ENCODE results near the gene PGAP2. TPM values are rescaled to one million over a fixed set of nuclear protein-coding genes. Genes with fewer than 3 reads are reported as not detected.

The PGAP2 gene
- total and polyA plus RNA-seq, 4 donors = 10.0 to 14.8 (median 12.0) TPM

- TF ChIP-seq, protein P1, sequence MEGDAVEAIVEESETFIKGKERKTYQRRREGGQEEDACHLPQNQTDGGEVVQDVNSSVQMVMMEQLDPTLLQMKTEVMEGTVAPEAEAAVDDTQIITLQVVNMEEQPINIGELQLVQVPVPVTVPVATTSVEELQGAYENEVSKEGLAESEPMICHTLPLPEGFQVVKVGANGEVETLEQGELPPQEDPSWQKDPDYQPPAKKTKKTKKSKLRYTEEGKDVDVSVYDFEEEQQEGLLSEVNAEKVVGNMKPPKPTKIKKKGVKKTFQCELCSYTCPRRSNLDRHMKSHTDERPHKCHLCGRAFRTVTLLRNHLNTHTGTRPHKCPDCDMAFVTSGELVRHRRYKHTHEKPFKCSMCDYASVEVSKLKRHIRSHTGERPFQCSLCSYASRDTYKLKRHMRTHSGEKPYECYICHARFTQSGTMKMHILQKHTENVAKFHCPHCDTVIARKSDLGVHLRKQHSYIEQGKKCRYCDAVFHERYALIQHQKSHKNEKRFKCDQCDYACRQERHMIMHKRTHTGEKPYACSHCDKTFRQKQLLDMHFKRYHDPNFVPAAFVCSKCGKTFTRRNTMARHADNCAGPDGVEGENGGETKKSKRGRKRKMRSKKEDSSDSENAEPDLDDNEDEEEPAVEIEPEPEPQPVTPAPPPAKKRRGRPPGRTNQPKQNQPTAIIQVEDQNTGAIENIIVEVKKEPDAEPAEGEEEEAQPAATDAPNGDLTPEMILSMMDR (IDR thresholded peaks at IDR 0.05; ENCODE audit: low read depth, low read length, missing input control) = no peak
Measured at GRCh38 chr11:3822312-3822711, 14.0 kb downstream of the PGAP2 start (continued).

DNA sequence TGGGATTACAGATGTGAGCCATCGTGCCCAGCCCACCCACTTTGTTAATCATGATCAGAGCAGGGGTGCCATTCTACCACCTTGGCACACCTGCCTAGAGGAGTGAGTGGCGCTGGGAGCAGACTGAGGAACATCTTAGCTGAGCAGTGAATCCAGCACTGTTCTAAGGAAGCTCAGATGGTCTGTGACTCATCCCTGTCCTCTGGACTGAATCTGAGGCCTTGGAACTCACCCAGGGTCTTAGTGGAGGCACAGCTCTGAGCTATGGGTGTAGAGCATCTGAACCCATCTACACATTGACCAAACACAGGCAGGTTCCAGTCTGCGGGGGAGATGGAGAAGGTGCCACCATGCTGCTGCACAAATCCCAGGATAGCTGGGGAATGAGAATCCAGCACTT lies 14.9 kb downstream of the PGAP2 start:
- H3K27me3 ChIP-seq (ENCODE audit: control insufficient read depth in 4 of 4, insufficient read depth in 4 of 4, low read length in 3 of 4) = no peaks in the 10 kb centered on the region
- H3K4me1 ChIP-seq (ENCODE audit: control insufficient read depth in 4 of 4, insufficient read depth in 4 of 4, low read length in 3 of 4) = no peaks in the 10 kb centered on the region
- peaks cover 4 to 21% (median 10%) of the 10 kb centered on the region in 4 donors for H3K36me3 ChIP-seq (ENCODE audit: control insufficient read depth in 4 of 4, insufficient read depth in 3 of 4, low read depth in 1 of 4, low read length in 3 of 4)
- H3K9me3 ChIP-seq (ENCODE audit: control insufficient read depth in 4 of 4, low read length in 3 of 4) = no peaks in the 10 kb centered on the region
- no peak overlapping the region for H3K4me3 ChIP-seq (ENCODE audit: low read depth in 1 of 3, low read length in 3 of 3)
- TF ChIP-seq, protein P1 (IDR thresholded peaks at IDR 0.05; ENCODE audit: low read depth, low read length, missing input control) = no peak
- TF ChIP-seq TAF1 (conservative IDR thresholded peaks at IDR 0.05) = no peak
- TF ChIP-seq RXRA (IDR thresholded peaks at IDR 0.05) = no peak
- no peak for TF ChIP-seq MAX (IDR thresholded peaks at IDR 0.05)
- TF ChIP-seq FOXA2 (IDR thresholded peaks at IDR 0.05) = no peak
- no peak for TF ChIP-seq YY1 (IDR thresholded peaks at IDR 0.05)
- TF ChIP-seq HNF4G (IDR thresholded peaks at IDR 0.05) = no peak
- TF ChIP-seq SP1 (IDR thresholded peaks at IDR 0.05) = no peak
- no peak for TF ChIP-seq EGR1 (IDR thresholded peaks at IDR 0.05; ENCODE audit: low read depth in 2 of 2)
- TF ChIP-seq, protein P2, sequence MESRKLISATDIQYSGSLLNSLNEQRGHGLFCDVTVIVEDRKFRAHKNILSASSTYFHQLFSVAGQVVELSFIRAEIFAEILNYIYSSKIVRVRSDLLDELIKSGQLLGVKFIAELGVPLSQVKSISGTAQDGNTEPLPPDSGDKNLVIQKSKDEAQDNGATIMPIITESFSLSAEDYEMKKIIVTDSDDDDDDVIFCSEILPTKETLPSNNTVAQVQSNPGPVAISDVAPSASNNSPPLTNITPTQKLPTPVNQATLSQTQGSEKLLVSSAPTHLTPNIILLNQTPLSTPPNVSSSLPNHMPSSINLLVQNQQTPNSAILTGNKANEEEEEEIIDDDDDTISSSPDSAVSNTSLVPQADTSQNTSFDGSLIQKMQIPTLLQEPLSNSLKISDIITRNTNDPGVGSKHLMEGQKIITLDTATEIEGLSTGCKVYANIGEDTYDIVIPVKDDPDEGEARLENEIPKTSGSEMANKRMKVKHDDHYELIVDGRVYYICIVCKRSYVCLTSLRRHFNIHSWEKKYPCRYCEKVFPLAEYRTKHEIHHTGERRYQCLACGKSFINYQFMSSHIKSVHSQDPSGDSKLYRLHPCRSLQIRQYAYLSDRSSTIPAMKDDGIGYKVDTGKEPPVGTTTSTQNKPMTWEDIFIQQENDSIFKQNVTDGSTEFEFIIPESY (IDR thresholded peaks at IDR 0.05) = no peak
- TF ChIP-seq NR2F2 (IDR thresholded peaks at IDR 0.05) = no peak
- no peak for TF ChIP-seq FOXA1 (IDR thresholded peaks at IDR 0.05)
- no peak for TF ChIP-seq GABPA (IDR thresholded peaks at IDR 0.05 in 1 of 2, conservative IDR thresholded peaks at IDR 0.05 in 1 of 2)
- TF ChIP-seq RAD21 (IDR thresholded peaks at IDR 0.05) = no peak
- TF ChIP-seq, protein P3, sequence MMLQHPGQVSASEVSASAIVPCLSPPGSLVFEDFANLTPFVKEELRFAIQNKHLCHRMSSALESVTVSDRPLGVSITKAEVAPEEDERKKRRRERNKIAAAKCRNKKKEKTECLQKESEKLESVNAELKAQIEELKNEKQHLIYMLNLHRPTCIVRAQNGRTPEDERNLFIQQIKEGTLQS (IDR thresholded peaks at IDR 0.05) = no peak
- TF ChIP-seq REST (IDR thresholded peaks at IDR 0.05) = no peak
- no peak for TF ChIP-seq HNF4A (conservative IDR thresholded peaks at IDR 0.05)
- TF ChIP-seq JUND (IDR thresholded peaks at IDR 0.05) = no peak
- 96% methylated on average over 3 of the region's 3 CpGs for WGBS
- no peak overlapping the region for H3K9ac ChIP-seq (ENCODE audit: low read depth in 1 of 2, low read length in 2 of 2)
- no peak for DNase-seq (ENCODE audit: low spot score)
- H3K27ac ChIP-seq (ENCODE audit: low read depth in 1 of 2, low read length in 2 of 2) = no peak overlapping the region

All from liver (tissue), 9 donors.